HepG2 (cell line): ENCODE results near the gene KIF3A. TPM values are rescaled to one million over a fixed set of nuclear protein-coding genes. Genes with fewer than 3 reads are reported as not detected.

Source experiments
- BCLAF1 ChIP-seq: fragments of 450-650 bp; IDR thresholded peaks from 2 replicates; pipeline ENCODE4 v1.6.1; 2017; ENCODE audit warnings: mild to moderate bottlenecking
- CREM ChIP-seq, 2 experiments: sonication (generic) in 1 of 2; formaldehyde crosslinking in 1 of 2; IDR thresholded peaks; 2 replicates each; pipeline versions ENCODE4 v1.4.0 to v1.6.1; 2016 to 2020; ENCODE audit warnings: antibody characterized with exemption in 1 of 2, mild to moderate bottlenecking in 1 of 2, missing genetic modification reagents in 1 of 2
- E2F2 ChIP-seq: sonication (generic); formaldehyde crosslinking; IDR thresholded peaks from 2 replicates; pipeline ENCODE4 v1.4.0; 2020; ENCODE audit warnings: missing genetic modification reagents, borderline replicate concordance
- JDP2 ChIP-seq: sonication (generic); formaldehyde crosslinking; IDR thresholded peaks from 2 replicates; pipeline ENCODE4 v1.8.1; 2022; ENCODE audit warnings: missing genetic modification reagents, borderline replicate concordance
- KAT8 ChIP-seq: IDR thresholded peaks from 2 replicates; pipeline ENCODE4 v1.6.1; 2016; ENCODE audit warnings: missing genetic modification reagents, missing compliant biosample characterization
- RXRB ChIP-seq: IDR thresholded peaks from 2 replicates; pipeline ENCODE4 v1.6.1; 2016; ENCODE audit warnings: borderline replicate concordance, missing genetic modification reagents, missing compliant biosample characterization
- SALL1 ChIP-seq: sonication (generic); formaldehyde crosslinking; IDR thresholded peaks from 2 replicates; pipeline ENCODE4 v1.8.0; 2022; ENCODE audit warnings: mild to moderate bottlenecking, missing genetic modification reagents
- SMYD3 ChIP-seq: sonication (generic); formaldehyde crosslinking; IDR thresholded peaks from 2 replicates; pipeline ENCODE4 v1.8.1; 2023; ENCODE audit warnings: mild to moderate bottlenecking, missing genetic modification reagents
- TARDBP ChIP-seq: sonication (generic); formaldehyde crosslinking; IDR thresholded peaks from 2 replicates; pipeline ENCODE4 v1.8.0; 2022; ENCODE audit warnings: mild to moderate bottlenecking, missing genetic modification reagents
- ZNF121 ChIP-seq: sonication (generic); formaldehyde crosslinking; IDR thresholded peaks from 2 replicates; pipeline ENCODE4 v1.5.0; 2020; ENCODE audit warnings: mild to moderate bottlenecking, missing genetic modification reagents
- ZNF225 ChIP-seq: sonication (generic); formaldehyde crosslinking; IDR thresholded peaks from 2 replicates; pipeline ENCODE4 v1.4.0; 2020; ENCODE audit warnings: mild to moderate bottlenecking, missing genetic modification reagents
- ZNF264 ChIP-seq: sonication (generic); formaldehyde crosslinking; IDR thresholded peaks from 2 replicates; pipeline ENCODE4 v1.4.0; 2020; ENCODE audit warnings: missing genetic modification reagents
- ZNF556 ChIP-seq: sonication (generic); formaldehyde crosslinking; IDR thresholded peaks from 2 replicates; pipeline ENCODE4 v1.4.0; 2020; ENCODE audit warnings: mild to moderate bottlenecking, missing genetic modification reagents, borderline replicate concordance
- ZNF773 ChIP-seq: sonication (generic); formaldehyde crosslinking; IDR thresholded peaks from 2 replicates; pipeline ENCODE4 v1.4.0; 2020; ENCODE audit warnings: missing genetic modification reagents, borderline replicate concordance
- polyA plus RNA-seq, 8 experiments: library from polyadenylated mRNA; depleted of rRNA in 3 of 8; stranded (reverse) in 7 of 8; unstranded in 1 of 8; fragments of >200 nt; fragmentation: Illumina TruSeq in 4 of 8; extraction: Trizol in 4 of 8; gene quantifications; 2 replicates each; pipeline versions ENCODE4 v1.2.1 to v1.2.3, GENCODE V29; 2011 to 2016; ENCODE audit warnings: low read depth in 4 of 8, missing spikeins in 1 of 8, mixed read lengths in 1 of 8; ENCODE audit not compliant: insufficient read depth in 1 of 8
- total RNA-seq, 5 experiments: library from RNA; depleted of rRNA; stranded (reverse); fragments of >200 nt; fragmentation: Illumina TruSeq; extraction: Trizol; gene quantifications; 2 replicates each; pipeline ENCODE4 v1.2.3, GENCODE V29; 2016; ENCODE audit warnings: low read depth in 1 of 5
- TF ChIP-seq, protein P1 (sequence below): sonication (generic); formaldehyde crosslinking; IDR thresholded peaks from 2 replicates; pipeline ENCODE4 v1.8.0; 2022; ENCODE audit warnings: missing genetic modification reagents, low read depth, mild to moderate bottlenecking, borderline replicate concordance
- TF ChIP-seq, protein P2 (sequence below): sonication (generic); formaldehyde crosslinking; IDR thresholded peaks from 2 replicates; pipeline ENCODE4 v1.8.1; 2022; ENCODE audit warnings: low read depth, mild to moderate bottlenecking, missing genetic modification reagents
- TF ChIP-seq, protein P3 (sequence below): sonication (generic); formaldehyde crosslinking; IDR thresholded peaks from 2 replicates; pipeline ENCODE4 v1.4.0; 2020; ENCODE audit warnings: missing genetic modification reagents, low read depth, mild to moderate bottlenecking, borderline replicate concordance
- TF ChIP-seq, protein P4 (sequence below): sonication (generic); formaldehyde crosslinking; conservative IDR thresholded peaks from 2 replicates; pipeline ENCODE4 v1.8.0; 2022; ENCODE audit warnings: missing genetic modification reagents

Gene KIF3A
- total and polyA plus RNA-seq, 2 of the 13 experiments (the other 11 are each of a cell fraction or from before 2014, with no cell fraction given), result 2.3 to 8.4 TPM

GRCh38 chr5:132777209-132778069 lies 40.1 kb upstream of the KIF3A start, which contains the start of gene SEPTIN8 (continued):
- TF ChIP-seq E2F2 (CRISPR knock-in tag) (no peak), CREM (IDR thresholded peaks at IDR 0.05) (no peak), CREM (CRISPR knock-in tag; IDR thresholded peaks at IDR 0.05) (no peak), ZNF121 (CRISPR knock-in tag) (no peak), ZNF225 (peak; percentile 65; the same call in 1 of the 2 replicates), JDP2 (CRISPR knock-in tag) (no peak; the same call in 1 of the 2 replicates), SMYD3 (CRISPR knock-in tag) (no peak), TARDBP (CRISPR knock-in tag) (no peak), ZNF556 (CRISPR knock-in tag) (no peak), ZNF773 (CRISPR knock-in tag) (no peak), RXRB (CRISPR knock-in tag) (no peak), ZNF264 (no peak), KAT8 (CRISPR knock-in tag) (no peak), SALL1 (CRISPR knock-in tag) (peak; percentile 29; the same call in 1 of the 2 replicates), BCLAF1 (no peak)
- TF ChIP-seq, protein P1, sequence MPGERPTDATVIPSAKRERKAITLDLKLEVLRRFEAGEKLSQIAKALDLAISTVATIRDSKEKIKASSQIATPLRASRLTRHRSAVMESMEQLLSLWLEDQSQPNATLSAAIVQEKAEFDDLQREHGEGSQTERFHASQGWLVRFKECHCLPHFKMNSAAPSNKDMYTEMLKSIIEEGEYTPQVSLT, result no peak
- TF ChIP-seq, protein P2, sequence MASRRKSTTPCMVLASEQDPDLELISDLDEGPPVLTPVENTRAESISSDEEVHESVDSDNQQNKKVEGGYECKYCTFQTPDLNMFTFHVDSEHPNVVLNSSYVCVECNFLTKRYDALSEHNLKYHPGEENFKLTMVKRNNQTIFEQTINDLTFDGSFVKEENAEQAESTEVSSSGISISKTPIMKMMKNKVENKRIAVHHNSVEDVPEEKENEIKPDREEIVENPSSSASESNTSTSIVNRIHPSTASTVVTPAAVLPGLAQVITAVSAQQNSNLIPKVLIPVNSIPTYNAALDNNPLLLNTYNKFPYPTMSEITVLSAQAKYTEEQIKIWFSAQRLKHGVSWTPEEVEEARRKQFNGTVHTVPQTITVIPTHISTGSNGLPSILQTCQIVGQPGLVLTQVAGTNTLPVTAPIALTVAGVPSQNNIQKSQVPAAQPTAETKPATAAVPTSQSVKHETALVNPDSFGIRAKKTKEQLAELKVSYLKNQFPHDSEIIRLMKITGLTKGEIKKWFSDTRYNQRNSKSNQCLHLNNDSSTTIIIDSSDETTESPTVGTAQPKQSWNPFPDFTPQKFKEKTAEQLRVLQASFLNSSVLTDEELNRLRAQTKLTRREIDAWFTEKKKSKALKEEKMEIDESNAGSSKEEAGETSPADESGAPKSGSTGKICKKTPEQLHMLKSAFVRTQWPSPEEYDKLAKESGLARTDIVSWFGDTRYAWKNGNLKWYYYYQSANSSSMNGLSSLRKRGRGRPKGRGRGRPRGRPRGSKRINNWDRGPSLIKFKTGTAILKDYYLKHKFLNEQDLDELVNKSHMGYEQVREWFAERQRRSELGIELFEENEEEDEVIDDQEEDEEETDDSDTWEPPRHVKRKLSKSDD (CRISPR knock-in tag), result no peak; the same call in 1 of the 2 replicates
- TF ChIP-seq, protein P3, sequence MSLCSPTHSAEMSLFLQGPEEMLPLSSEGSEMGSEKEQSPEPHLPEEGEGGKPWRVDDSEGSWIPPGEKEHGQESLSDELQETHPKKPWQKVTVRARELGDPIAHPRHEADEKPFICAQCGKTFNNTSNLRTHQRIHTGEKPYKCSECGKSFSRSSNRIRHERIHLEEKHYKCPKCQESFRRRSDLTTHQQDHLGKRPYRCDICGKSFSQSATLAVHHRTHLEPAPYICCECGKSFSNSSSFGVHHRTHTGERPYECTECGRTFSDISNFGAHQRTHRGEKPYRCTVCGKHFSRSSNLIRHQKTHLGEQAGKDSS, result no peak
- TF ChIP-seq, protein P4, sequence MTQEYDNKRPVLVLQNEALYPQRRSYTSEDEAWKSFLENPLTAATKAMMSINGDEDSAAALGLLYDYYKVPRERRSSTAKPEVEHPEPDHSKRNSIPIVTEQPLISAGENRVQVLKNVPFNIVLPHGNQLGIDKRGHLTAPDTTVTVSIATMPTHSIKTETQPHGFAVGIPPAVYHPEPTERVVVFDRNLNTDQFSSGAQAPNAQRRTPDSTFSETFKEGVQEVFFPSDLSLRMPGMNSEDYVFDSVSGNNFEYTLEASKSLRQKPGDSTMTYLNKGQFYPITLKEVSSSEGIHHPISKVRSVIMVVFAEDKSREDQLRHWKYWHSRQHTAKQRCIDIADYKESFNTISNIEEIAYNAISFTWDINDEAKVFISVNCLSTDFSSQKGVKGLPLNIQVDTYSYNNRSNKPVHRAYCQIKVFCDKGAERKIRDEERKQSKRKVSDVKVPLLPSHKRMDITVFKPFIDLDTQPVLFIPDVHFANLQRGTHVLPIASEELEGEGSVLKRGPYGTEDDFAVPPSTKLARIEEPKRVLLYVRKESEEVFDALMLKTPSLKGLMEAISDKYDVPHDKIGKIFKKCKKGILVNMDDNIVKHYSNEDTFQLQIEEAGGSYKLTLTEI (CRISPR knock-in tag), result no peak
